Kidney tubule cell (primary cell): Measurements from ENCODE around the gene BTG4.

Experiments used
- DNase-seq: peaks from one replicate; pipeline ENCODE4 v3.0.0-alpha.2; 2018; ENCODE audit warnings: low spot score

The BTG4 gene

GRCh38 chr11:111494040-111494439 lies 18.1 kb downstream of the BTG4 start:
- no peak for DNase-seq

- no peak for DNase-seq
These were observed 21.7 kb downstream of the BTG4 start for GRCh38 chr11:111490496-111490895.

GRCh38 chr11:111483431-111483830 lies 28.8 kb downstream of the BTG4 start:
- DNase-seq: no peak

- DNase-seq: no peak
These were observed 32.5 kb downstream of the BTG4 start for GRCh38 chr11:111479666-111480065.

- no peak for DNase-seq
These were observed 34.3 kb downstream of the BTG4 start for GRCh38 chr11:111477898-111478297.

GRCh38 chr11:111476956-111477355 lies 35.2 kb downstream of the BTG4 start:
- no peak for DNase-seq

- no peak for DNase-seq
These were observed 35.8 kb downstream of the BTG4 start for GRCh38 chr11:111476366-111476765.

- DNase-seq: no peak
These were observed 37.8 kb downstream of the BTG4 start for GRCh38 chr11:111474432-111474831.

GRCh38 chr11:111472228-111472627 lies 40.0 kb downstream of the BTG4 start:
- DNase-seq: peak; percentile 12

- no peak for DNase-seq
These were observed 43.0 kb downstream of the BTG4 start for GRCh38 chr11:111469200-111469599.

- DNase-seq: no peak
These were observed 45.6 kb downstream of the BTG4 start for GRCh38 chr11:111466615-111467014.

- peak; percentile 71 for DNase-seq
These were observed 46.8 kb downstream of the BTG4 start for GRCh38 chr11:111465400-111465799.

GRCh38 chr11:111463276-111463675 lies 48.9 kb downstream of the BTG4 start:
- no peak for DNase-seq

GRCh38 chr11:111462329-111462728 lies 49.9 kb downstream of the BTG4 start:
- DNase-seq: no peak

GRCh38 chr11:111461460-111462235 lies 50.5 kb downstream of the BTG4 start:
- DNase-seq: no peak

- no peak for DNase-seq
These were observed 51.3 kb downstream of the BTG4 start for GRCh38 chr11:111460856-111461255.

GRCh38 chr11:111460340-111460739 lies 51.8 kb downstream of the BTG4 start:
- no peak for DNase-seq

GRCh38 chr11:111459506-111460270 lies 52.5 kb downstream of the BTG4 start:
- DNase-seq: no peak

- DNase-seq: no peak
These were observed 54.3 kb downstream of the BTG4 start for GRCh38 chr11:111457731-111458368.

GRCh38 chr11:111456859-111457730 lies 55.1 kb downstream of the BTG4 start:
- DNase-seq: no peak

- no peak for DNase-seq
These were observed 55.9 kb downstream of the BTG4 start for GRCh38 chr11:111456086-111456858.
